ENCODE measurements around the gene TNRC18.

Gene TNRC18

DNA sequence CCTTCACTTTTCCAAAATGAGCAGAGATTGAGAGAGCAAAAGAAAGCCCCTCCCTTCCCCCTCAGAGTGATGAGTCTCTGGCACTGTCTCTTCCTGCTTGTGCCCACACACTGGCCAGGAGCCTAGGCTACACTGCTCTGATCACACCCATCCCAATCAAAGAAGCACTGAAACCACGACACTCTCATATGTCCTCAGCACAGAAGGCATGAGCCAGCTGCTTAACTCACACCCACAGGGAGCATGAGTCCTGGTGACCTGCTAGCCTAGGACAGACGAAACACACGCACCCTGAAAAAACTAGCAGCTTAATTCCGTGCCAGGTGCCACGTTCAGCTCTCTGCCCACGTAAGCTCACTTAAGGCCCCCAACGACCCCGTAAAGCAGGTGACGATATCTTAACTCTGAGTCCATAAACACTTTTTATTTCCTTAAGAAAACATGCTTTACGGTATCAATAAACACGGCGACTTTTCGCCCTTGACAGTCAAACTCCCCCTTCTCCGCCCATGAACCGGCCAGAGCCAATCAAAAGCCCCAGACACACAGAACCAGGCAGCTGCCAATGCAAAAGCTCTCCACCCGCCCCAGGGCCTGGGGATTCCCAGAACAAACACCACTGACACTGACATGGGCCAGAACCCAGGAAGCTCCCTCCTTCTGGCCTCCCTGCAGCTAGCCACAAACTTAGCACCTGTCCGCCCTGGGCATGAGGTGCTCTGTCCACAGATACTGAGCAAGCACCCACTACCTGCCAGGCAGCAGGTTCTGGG is 69.0 kb downstream of the TNRC18 start:
- Histone ChIP-seq H3K27me3 (ENCODE audit: low read length) (no peaks in the 10 kb centered on the region), H3K9ac (ENCODE audit: low read length) (no peak overlapping the region)

GRCh38 chr7:5352440-5353010 is 71.1 kb downstream of the TNRC18 start:
- H3K27me3 ChIP-seq (ENCODE audit: low read length): no peaks in the 10 kb centered on the region
- H3K4me3 ChIP-seq (ENCODE audit: insufficient read depth, low read length, poor library complexity, severe bottlenecking): no peak overlapping the region
- H3K9me2 ChIP-seq (replicated peaks; ENCODE audit: insufficient read depth, low read length): no peaks in the 10 kb centered on the region
- H2AFZ ChIP-seq (ENCODE audit: low read depth, low read length, severe bottlenecking): no peak overlapping the region
- no peaks in the 10 kb centered on the region for H3K36me3 ChIP-seq (ENCODE audit: low read length)
- H3K9ac ChIP-seq (ENCODE audit: low read length): no peak overlapping the region
- no peaks in the 10 kb centered on the region; the same call in 1 of the 2 replicates for H4K20me1 ChIP-seq (ENCODE audit: low read depth, low read length)
- no peaks in the 10 kb centered on the region for H3K9me3 ChIP-seq (ENCODE audit: insufficient read depth, low read length)
- no peak overlapping the region for H3K4me2 ChIP-seq (ENCODE audit: low read depth, low read length, poor library complexity, severe bottlenecking)
- H3K79me2 ChIP-seq (ENCODE audit: insufficient read depth, low read length): peaks cover 17% of the 10 kb centered on the region
- no peaks in the 10 kb centered on the region for H3F3A ChIP-seq (ENCODE audit: insufficient read depth)
- no peak for TF ChIP-seq EZH2phosphoT487 (conservative IDR thresholded peaks at IDR 0.05; ENCODE audit: low read length)
- TF ChIP-seq CTCF (IDR thresholded peaks at IDR 0.05; ENCODE audit: insufficient read depth, low read length, poor library complexity, severe bottlenecking): no peak
- H3K27ac ChIP-seq (ENCODE audit: low read depth, low read length): no peak overlapping the region

More for the DNA sequence above, 69.0 kb downstream of the TNRC18 start:
- H4K20me1 ChIP-seq (ENCODE audit: low read depth, low read length): no peaks in the 10 kb centered on the region; the same call in 1 of the 2 replicates
- H3K9me2 ChIP-seq (replicated peaks; ENCODE audit: insufficient read depth, low read length): no peaks in the 10 kb centered on the region
- no peaks in the 10 kb centered on the region for H3F3A ChIP-seq (ENCODE audit: insufficient read depth)
- peaks cover 17% of the 10 kb centered on the region for H3K79me2 ChIP-seq (ENCODE audit: insufficient read depth, low read length)
- no peaks in the 10 kb centered on the region for H3K36me3 ChIP-seq (ENCODE audit: low read length)
- H3K4me3 ChIP-seq (ENCODE audit: insufficient read depth, low read length, poor library complexity, severe bottlenecking): no peak overlapping the region
- TF ChIP-seq EZH2phosphoT487 (conservative IDR thresholded peaks at IDR 0.05; ENCODE audit: low read length): no peak
- no peak for TF ChIP-seq CTCF (IDR thresholded peaks at IDR 0.05; ENCODE audit: insufficient read depth, low read length, poor library complexity, severe bottlenecking)
- H3K9me3 ChIP-seq (ENCODE audit: insufficient read depth, low read length): no peaks in the 10 kb centered on the region
- H2AFZ ChIP-seq (ENCODE audit: low read depth, low read length, severe bottlenecking): no peak overlapping the region
- no peak overlapping the region for H3K4me2 ChIP-seq (ENCODE audit: low read depth, low read length, poor library complexity, severe bottlenecking)
- no peak overlapping the region for H3K27ac ChIP-seq (ENCODE audit: low read depth, low read length)

- Histone ChIP-seq H3K9me3 (ENCODE audit: insufficient read depth, low read length) (no peaks in the 10 kb centered on the region), H2AFZ (ENCODE audit: low read depth, low read length, severe bottlenecking) (no peak overlapping the region), H3K4me3 (ENCODE audit: insufficient read depth, low read length, poor library complexity, severe bottlenecking) (no peak overlapping the region), H4K20me1 (ENCODE audit: low read depth, low read length) (no peaks in the 10 kb centered on the region; the same call in 1 of the 2 replicates), H3K79me2 (ENCODE audit: insufficient read depth, low read length) (peaks cover 17% of the 10 kb centered on the region), H3K9me2 (replicated peaks; ENCODE audit: insufficient read depth, low read length) (no peaks in the 10 kb centered on the region), H3K4me2 (ENCODE audit: low read depth, low read length, poor library complexity, severe bottlenecking) (no peak overlapping the region), H3K9ac (ENCODE audit: low read length) (no peak overlapping the region), H3K27me3 (ENCODE audit: low read length) (no peaks in the 10 kb centered on the region), H3F3A (ENCODE audit: insufficient read depth) (no peaks in the 10 kb centered on the region), H3K27ac (ENCODE audit: low read depth, low read length) (no peak overlapping the region), H3K36me3 (ENCODE audit: low read length) (no peaks in the 10 kb centered on the region)
- no peak for TF ChIP-seq CTCF (IDR thresholded peaks at IDR 0.05; ENCODE audit: insufficient read depth, low read length, poor library complexity, severe bottlenecking)
- no peak for TF ChIP-seq EZH2phosphoT487 (conservative IDR thresholded peaks at IDR 0.05; ENCODE audit: low read length)
These were observed 71.9 kb downstream of the TNRC18 start for GRCh38 chr7:5351507-5352265.

Measured in SU-DHL-6 (cell line).